GM21786 (cell line): ENCODE data around the gene ALDH3A1.

Experiments used
- ATAC-seq: cut with Tn5 transposase; IDR thresholded peaks from one replicate; pipeline ENCODE4 v1.9.1; 2021; ENCODE audit not compliant: unreplicated experiment

ALDH3A1 gene

DNA sequence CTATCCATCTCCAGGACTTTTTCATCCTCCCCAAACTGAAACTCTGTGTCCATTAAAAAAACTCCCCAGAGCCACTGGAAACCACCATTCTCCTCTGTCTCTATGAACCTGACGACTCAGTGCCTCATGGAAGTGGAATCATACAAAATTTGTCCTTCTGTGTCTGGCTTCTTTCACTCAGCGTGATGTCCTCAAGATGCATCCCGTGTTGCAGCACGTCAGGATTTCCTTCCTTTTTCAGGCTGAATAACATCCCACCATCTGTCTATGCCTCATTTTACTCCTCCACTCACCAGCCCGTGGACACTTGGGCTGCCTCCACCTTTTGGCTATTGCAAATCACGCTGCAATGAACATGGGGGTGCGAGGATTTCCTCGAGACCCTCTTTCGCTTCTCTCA is 12.6 kb upstream of the ALDH3A1 start:
- no peak for ATAC-seq

DNA sequence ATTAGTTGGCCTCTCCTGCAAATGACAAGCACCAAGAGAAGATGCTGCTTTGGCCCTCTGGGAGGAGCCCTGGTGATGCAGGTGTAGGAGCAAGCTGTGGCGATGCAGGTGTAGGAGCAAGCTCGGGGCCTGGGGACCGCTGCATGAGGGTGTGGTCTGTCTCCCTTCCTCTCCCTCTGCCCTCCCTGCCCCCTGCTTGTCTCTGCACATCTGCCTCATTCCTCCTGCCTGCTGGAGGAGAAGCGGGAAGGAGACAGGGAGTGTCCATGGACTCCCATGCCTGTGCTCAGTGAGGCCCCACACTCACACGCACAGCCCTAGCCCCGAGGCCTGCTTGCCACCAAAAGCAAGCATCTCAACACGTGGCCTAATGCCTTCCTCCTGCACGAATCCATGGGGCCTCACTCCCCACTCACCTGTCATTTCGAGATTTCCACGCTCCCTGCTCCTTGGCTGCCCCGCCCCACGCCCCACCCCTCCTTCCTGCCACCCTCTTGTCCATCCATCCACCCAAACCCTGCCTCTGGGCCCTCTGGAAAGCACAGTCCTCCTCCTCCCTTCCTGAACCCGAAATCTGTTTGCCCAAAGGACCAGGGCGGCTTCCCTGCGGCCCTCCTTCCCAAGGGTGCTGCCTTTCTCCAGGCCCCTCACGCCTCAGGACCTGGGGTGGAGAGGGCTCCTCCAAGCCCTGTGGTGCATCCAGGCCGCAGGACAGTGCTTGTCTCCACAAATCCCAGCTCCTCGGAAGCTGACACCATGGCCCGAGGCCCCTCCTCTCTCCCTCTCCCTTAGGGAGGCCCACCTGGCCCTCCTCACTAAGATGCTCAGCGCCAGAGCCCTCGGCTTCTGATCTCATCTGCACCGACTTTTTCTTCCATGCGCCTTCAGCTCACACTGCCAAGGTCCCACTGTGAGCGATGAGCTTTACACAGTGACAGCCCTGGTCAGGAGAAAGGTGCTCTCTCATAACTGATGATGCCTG is 11.8 kb upstream of the ALDH3A1 start:
- no peak for ATAC-seq

DNA sequence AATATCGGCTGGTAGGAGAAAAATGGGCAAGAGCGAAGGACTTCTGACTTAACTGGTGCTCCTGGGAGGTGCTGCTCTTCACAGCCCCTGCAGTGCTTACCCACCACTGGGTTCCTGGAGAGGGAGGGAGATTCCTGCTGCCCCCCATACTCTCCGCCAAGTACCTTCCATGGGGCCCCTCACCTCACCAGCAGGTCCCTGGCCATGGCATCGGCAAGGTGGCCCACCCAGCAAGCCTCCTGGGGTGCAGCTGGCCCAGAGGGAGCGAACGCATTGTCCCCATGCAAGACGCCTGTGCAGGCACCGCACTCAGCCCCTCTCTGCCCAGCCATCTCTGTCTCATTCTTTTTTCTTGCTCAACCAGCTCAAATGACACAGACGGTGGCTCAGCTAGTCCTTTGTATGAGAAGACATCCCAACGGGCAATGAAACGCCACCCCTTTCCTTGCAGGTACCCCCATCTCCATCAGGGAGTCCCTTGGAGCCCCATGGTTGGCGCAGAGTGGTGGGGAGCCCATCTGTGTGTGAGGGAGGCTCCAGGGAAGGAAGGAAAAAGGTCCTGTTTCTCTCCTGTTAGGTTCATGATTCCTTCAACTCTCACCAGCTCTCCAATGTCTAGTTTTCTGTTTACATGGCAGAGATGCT is 9.6 kb upstream of the ALDH3A1 start:
- ATAC-seq: no peak

DNA sequence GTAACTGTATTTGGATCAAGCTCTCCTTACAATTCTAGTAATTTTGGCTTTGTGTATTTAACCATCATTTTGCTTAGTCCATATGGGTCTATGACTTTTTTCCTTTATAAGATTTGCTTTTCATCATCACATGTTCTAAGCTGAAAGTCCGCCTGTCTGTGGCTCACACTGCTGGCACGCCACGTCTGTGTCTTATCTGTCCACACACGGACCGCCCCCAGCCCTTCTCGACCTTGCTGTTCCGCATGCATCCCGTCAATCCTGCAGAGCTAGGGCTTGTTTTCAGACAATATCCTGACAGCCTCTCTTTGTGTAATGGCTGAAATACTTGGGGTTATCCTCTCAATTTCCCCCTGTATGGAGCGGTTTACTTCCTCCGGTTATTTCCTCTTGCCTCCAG is 8.4 kb upstream of the ALDH3A1 start:
- ATAC-seq: no peak

- ATAC-seq: no peak
Measured at GRCh38 chr17:19755821-19756510, 7.9 kb upstream of the ALDH3A1 start.

DNA sequence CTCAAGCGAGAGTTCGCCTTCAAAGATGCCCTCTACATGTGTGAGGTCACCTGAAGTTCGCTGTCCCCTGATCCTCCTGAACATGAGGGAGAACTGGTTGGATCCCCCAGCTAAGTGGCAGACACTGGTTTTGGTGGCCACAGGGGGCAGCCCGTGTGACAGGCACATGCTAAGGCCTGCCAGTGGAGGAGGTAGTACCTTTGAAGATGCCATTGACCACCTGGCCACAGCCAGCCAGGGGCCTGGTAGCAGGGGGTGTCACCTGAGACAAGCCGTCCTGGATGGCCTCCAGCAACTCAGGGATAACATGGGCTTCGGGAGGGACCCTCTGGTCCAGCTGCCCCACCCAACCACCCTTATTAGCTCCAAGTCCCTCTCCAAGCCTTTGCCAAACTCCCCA is 7.3 kb upstream of the ALDH3A1 start:
- no peak for ATAC-seq

- no peak for ATAC-seq
Measured at GRCh38 chr17:19753661-19754463, 5.8 kb upstream of the ALDH3A1 start.

DNA sequence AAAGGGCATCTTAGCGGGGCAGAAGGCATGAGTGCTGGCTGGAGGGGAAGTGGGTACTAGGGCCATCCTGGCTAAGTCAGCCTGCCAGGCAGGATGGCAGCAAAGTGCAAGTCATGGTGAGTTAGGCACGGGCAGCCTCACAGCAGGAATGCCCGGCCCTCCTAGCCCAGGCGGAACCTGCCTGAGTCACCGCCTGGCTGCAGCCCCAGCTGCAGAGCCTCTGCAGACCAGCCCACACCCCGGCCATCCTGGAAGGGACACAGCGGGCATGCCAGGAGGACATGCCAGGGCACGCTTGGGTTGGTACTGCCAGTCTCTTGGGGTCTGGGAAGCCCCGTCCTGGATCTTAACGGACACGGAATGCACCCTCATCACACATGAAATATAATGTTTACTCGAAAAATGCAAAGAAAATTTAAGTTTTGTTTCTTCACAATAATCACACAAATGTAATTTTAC is 5.0 kb upstream of the ALDH3A1 start:
- no peak for ATAC-seq

DNA sequence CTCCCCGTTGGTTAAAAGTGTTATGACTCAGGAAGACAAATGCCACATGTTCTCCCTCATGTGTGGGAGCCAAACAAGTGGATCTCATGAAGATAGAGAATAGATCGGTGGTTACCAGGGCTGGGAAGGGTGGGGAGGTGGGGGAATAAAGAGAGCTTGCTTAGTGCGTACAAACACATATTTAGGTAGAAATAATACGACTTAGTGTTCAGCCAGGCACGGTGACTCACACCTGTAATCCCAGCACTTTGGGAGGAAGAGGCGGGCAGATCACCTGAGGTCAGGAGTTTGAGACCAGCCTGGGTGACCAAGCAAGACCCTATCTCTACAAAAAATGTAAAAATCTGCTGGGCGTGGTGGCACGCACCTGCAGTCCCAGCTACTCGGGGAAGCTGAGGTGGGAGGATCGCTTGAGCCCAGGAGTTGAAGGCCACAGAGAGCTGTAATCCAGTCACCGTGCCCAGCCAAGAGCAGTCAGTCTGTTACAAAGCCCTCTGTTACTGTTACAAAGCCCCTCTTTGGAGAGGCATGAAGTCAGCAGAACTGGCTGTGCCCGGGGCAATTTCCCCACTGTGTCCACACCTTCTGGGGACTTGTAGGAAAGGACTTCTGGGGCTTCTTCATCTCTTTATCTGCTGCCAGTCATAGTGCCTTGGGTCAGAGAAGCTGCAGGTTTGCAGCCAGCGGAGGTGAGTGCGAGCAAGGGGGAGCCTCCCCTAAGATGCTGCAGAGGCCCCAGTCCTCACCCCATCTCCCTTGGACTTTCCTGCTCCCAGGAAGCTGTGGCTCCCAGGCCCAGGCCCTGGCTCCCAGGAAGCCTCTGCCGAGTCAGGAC is 4.3 kb upstream of the ALDH3A1 start:
- ATAC-seq: no peak

DNA sequence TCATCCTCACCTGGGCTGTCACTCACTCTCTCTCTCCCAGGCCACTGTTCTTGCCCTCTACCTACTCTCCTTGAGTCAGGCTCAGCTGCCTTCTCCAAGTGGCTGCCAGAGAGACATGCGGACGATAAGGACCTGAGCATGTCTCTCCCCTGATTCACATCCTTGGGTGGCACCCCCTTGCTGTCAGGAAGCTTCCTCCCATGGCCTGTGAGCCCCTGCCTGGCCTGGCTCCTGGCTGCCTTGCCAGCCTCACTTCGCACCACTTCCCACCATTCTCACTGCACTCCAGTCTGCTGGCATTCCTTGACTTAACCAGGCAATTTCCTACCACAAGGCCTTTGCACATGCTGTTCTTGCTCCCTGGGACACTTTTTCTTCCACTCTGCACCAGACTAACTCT is 2.7 kb upstream of the ALDH3A1 start:
- no peak for ATAC-seq

DNA sequence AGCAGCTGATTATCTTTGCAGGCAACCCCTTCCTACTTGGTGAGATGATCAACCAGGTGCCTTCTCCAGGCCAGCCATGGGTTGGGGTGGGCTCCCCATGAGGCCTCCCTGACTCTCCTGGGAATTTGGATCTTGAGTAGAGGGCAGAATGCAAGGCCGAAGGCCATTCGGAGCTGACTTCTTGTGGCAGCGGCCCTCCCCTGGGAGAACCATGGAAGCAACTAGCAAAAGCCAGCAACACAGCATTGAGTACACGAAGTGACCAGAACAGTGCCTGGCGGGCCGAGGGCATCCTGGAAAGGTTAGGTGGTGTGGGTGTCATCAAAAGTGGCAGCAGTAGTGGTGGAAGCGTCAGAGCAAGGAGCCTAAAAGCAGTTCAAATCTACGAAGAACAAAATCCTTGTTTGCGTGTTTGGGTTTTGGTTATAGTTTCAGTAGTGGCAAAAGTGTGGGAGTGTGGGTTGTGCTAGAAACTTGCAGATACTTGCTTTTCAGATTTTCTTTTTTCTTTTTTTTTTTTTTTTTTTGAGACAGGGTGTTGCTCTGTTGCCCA is 2.0 kb upstream of the ALDH3A1 start:
- ATAC-seq: no peak

DNA sequence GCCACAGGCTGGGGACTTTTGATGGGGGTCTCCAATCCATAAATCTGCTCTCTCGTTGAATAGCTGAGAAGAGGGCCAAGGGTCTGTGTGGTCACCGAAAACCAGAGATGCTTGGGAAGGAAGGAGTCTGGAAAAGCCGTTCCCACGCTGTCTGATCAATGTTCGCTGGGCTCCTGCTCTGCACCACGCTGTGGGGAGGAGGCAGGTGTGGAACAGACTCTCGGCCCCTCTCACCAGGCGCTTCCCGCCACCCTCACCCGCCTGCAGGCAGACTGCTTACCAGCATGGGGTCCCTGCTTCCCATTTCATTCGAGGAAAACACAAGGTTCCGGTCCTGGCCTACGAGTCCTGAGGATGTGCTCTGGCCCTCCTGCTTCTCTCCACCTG is 702 bp upstream of the ALDH3A1 start:
- ATAC-seq: no peak

- no peak for ATAC-seq
Measured at GRCh38 chr17:19747159-19747719, 859 bp downstream of the ALDH3A1 start.

GRCh38 chr17:19746517-19746916 is 1.6 kb downstream of the ALDH3A1 start:
- no peak for ATAC-seq

GRCh38 chr17:19744922-19745757 is 3.0 kb downstream of the ALDH3A1 start:
- peak; percentile 58 for ATAC-seq

GRCh38 chr17:19744492-19744891 is 3.6 kb downstream of the ALDH3A1 start:
- ATAC-seq: no peak

GRCh38 chr17:19743101-19744100 is 4.7 kb downstream of the ALDH3A1 start:
- no peak for ATAC-seq
